WTC11 (cell line): Measurements from ENCODE around the gene LRRC74A. TPM values are rescaled to one million over a fixed set of nuclear protein-coding genes. Genes with fewer than 3 reads are reported as not detected.

Experiments
- ATAC-seq: fragments of 200-7000 bp; cut with Tn5 transposase; 2 replicates; pipeline ENCODE4 v1.10.0; 2021; ENCODE audit warnings: mild to moderate bottlenecking, moderate library complexity
- CTCF ChIA-PET: fragments of 300-600 bp; sonication (Branson Sonifier 250); formaldehyde crosslinking; loops from one replicate; lab custom pipeline; 2021; ENCODE audit warnings: antibody characterized with exemption; lab: Charles Lee
- POLR2A ChIA-PET: fragments of 350-600 bp; sonication (Branson Sonifier 250); formaldehyde crosslinking; loops from one replicate; lab custom pipeline; 2021; ENCODE audit warnings: antibody characterized with exemption; lab: Charles Lee
- DNase-seq: peaks from one replicate; pipeline ENCODE4 v3.0.0; 2021; ENCODE audit warnings: low spot score
- H3K27ac Mint-ChIP-seq: 2 replicates; pipeline ENCODE4 v1.8.0; 2021; ENCODE audit warnings: mixed read lengths
- H3K27me3 Mint-ChIP-seq: 2 replicates; pipeline ENCODE4 v1.8.0; 2021; ENCODE audit warnings: low read depth, mild to moderate bottlenecking, moderate library complexity, mixed read lengths
- H3K36me3 Mint-ChIP-seq: 2 replicates; pipeline ENCODE4 v1.8.0; 2021; ENCODE audit warnings: mixed read lengths
- H3K4me1 Mint-ChIP-seq: 2 replicates; pipeline ENCODE4 v1.8.0; 2022; ENCODE audit warnings: mixed read lengths
- H3K4me3 Mint-ChIP-seq: 2 replicates; pipeline ENCODE4 v1.8.0; 2021; ENCODE audit warnings: mild to moderate bottlenecking, moderate library complexity, mixed read lengths
- H3K9me3 Mint-ChIP-seq: 2 replicates; pipeline ENCODE4 v1.8.0; 2021; ENCODE audit warnings: mixed read lengths
- AFF4 ChIP-seq: sonication (generic); formaldehyde crosslinking; IDR thresholded peaks from 2 replicates; pipeline ENCODE4 v1.8.1; 2023; ENCODE audit warnings: mild to moderate bottlenecking, missing genetic modification reagents, borderline replicate concordance
- ATF2 ChIP-seq: sonication (generic); formaldehyde crosslinking; IDR thresholded peaks from 2 replicates; pipeline ENCODE4 v1.8.1; 2022; ENCODE audit warnings: low read depth, missing genetic modification reagents, borderline replicate concordance
- ELF4 ChIP-seq: sonication (generic); formaldehyde crosslinking; IDR thresholded peaks from 2 replicates; pipeline ENCODE4 v1.8.1; 2022; ENCODE audit warnings: low read depth, mild to moderate bottlenecking, moderate library complexity, missing genetic modification reagents
- FOXP1 ChIP-seq: sonication (generic); formaldehyde crosslinking; IDR thresholded peaks from 2 replicates; pipeline ENCODE4 v1.8.0; 2022; ENCODE audit warnings: missing genetic modification reagents, mild to moderate bottlenecking, moderate library complexity, borderline replicate concordance
- GABPB1 ChIP-seq: sonication (generic); formaldehyde crosslinking; IDR thresholded peaks from 2 replicates; pipeline ENCODE4 v1.8.1; 2023; ENCODE audit warnings: mild to moderate bottlenecking, missing genetic modification reagents
- GTF2I ChIP-seq: fragments of 250-450 bp; sonication (Bioruptor Pico); conservative IDR thresholded peaks from 2 replicates; pipeline ENCODE4 v1.4.0; 2021; ENCODE audit warnings: mild to moderate bottlenecking
- HMGA2 ChIP-seq: fragments of 250-450 bp; sonication (Bioruptor Pico); IDR thresholded peaks from 2 replicates; pipeline ENCODE4 v1.4.0; 2021; ENCODE audit warnings: mild to moderate bottlenecking, moderate library complexity
- IRF1 ChIP-seq: sonication (generic); formaldehyde crosslinking; IDR thresholded peaks from 2 replicates; pipeline ENCODE4 v1.8.0; 2023; ENCODE audit warnings: missing genetic modification reagents
- IRF2 ChIP-seq: sonication (generic); formaldehyde crosslinking; IDR thresholded peaks from 2 replicates; pipeline ENCODE4 v1.8.0; 2022; ENCODE audit warnings: low read depth, missing genetic modification reagents, borderline replicate concordance
- MAX ChIP-seq: sonication (generic); formaldehyde crosslinking; IDR thresholded peaks from 2 replicates; pipeline ENCODE4 v1.8.0; 2022; ENCODE audit warnings: mild to moderate bottlenecking, missing genetic modification reagents
- PRDM15 ChIP-seq: sonication (generic); formaldehyde crosslinking; IDR thresholded peaks from 2 replicates; pipeline ENCODE4 v1.8.0; 2022; ENCODE audit warnings: missing genetic modification reagents
- SP1 ChIP-seq: sonication (generic); formaldehyde crosslinking; conservative IDR thresholded peaks from 2 replicates; pipeline ENCODE4 v1.8.1; 2022; ENCODE audit warnings: missing genetic modification reagents
- TEAD4 ChIP-seq: sonication (generic); formaldehyde crosslinking; IDR thresholded peaks from 2 replicates; pipeline ENCODE4 v1.8.0; 2022; ENCODE audit warnings: mild to moderate bottlenecking, missing genetic modification reagents
- USF1 ChIP-seq: sonication (generic); formaldehyde crosslinking; IDR thresholded peaks from 2 replicates; pipeline ENCODE4 v1.8.0; 2022; ENCODE audit warnings: mild to moderate bottlenecking, missing genetic modification reagents
- ZBTB21 ChIP-seq: sonication (generic); formaldehyde crosslinking; IDR thresholded peaks from 2 replicates; pipeline ENCODE4 v1.8.1; 2023; ENCODE audit warnings: mild to moderate bottlenecking, missing genetic modification reagents, borderline replicate concordance
- ZNF219 ChIP-seq: sonication (generic); formaldehyde crosslinking; IDR thresholded peaks from 2 replicates; pipeline ENCODE4 v1.8.0; 2023; ENCODE audit warnings: missing genetic modification reagents, mild to moderate bottlenecking, borderline replicate concordance
- ZNF416 ChIP-seq: fragments of 250-450 bp; sonication (Bioruptor Pico); IDR thresholded peaks from 2 replicates; pipeline ENCODE4 v1.9.0; 2021; ENCODE audit warnings: mild to moderate bottlenecking, inconsistent platforms
- ZNF671 ChIP-seq: fragments of 250-450 bp; sonication (Bioruptor Pico); IDR thresholded peaks from 2 replicates; pipeline ENCODE4 v1.8.0; 2021; ENCODE audit warnings: mild to moderate bottlenecking
- ZSCAN18 ChIP-seq: fragments of 250-450 bp; sonication (Bioruptor Pico); IDR thresholded peaks from 2 replicates; pipeline ENCODE4 v2.1.2; 2022; ENCODE audit warnings: mild to moderate bottlenecking, moderate library complexity
- total RNA-seq: library from RNA; stranded (reverse); gene quantifications from 3 replicates; pipeline ENCODE4 v1.2.3, GENCODE V29; 2021

LRRC74A gene
- total RNA-seq, 1 experiment from 2014 or later: not detected

- no peak overlapping the region for H3K4me3 Mint-ChIP-seq
- H3K9me3 Mint-ChIP-seq: no peaks in the 10 kb centered on the region; the same call in 1 of the 2 replicates
- H3K27me3 Mint-ChIP-seq: no peaks in the 10 kb centered on the region; the same call in 1 of the 2 replicates
- no peaks in the 10 kb centered on the region for H3K36me3 Mint-ChIP-seq
- CTCF ChIA-PET: interaction anchor here (0.9 to 3.4 kb wide), 3 partner anchors 19 to 46 kb away, joined by 3 to 15 read pairs (median 3); no protein-coding TSS in a partner anchor
- POLR2A ChIA-PET: no interaction called here
- no peak overlapping the region for H3K27ac Mint-ChIP-seq
- peaks cover 26% of the 10 kb centered on the region for H3K4me1 Mint-ChIP-seq
- no peak for DNase-seq
- TF ChIP-seq ELF4 (CRISPR knock-in tag) (no peak), AFF4 (CRISPR knock-in tag) (no peak), IRF2 (no peak), ZBTB21 (CRISPR knock-in tag) (no peak), MAX (CRISPR knock-in tag) (no peak), IRF1 (no peak), ZNF219 (CRISPR knock-in tag) (no peak), GTF2I (no peak), FOXP1 (CRISPR knock-in tag) (no peak)
- TF ChIP-seq, all 79 proteins: peak for 0
- ATAC-seq: no peak
Observed at GRCh38 chr14:76830556-76830955, 4.3 kb downstream of the LRRC74A start.

GRCh38 chr14:76832503-76832988, 6.3 kb downstream of the LRRC74A start:
- H3K4me3 Mint-ChIP-seq: no peak overlapping the region
- no peak for TF ChIP-seq PRDM15 (CRISPR knock-in tag)
- TF ChIP-seq GABPB1 (CRISPR knock-in tag): peak; percentile 59
- no peak overlapping the region for H3K27ac Mint-ChIP-seq
- H3K4me1 Mint-ChIP-seq: peaks cover 26% of the 10 kb centered on the region
- ChIA-PET CTCF (interaction anchor here (0.6 kb wide), 1 partner anchor 48 kb away, joined by 3 read pairs; no protein-coding TSS in a partner anchor), POLR2A (no interaction called here)
- no peaks in the 10 kb centered on the region; the same call in 1 of the 2 replicates for H3K27me3 Mint-ChIP-seq
- H3K9me3 Mint-ChIP-seq: no peaks in the 10 kb centered on the region
- ATAC-seq (no peak), DNase-seq (no peak)
- H3K36me3 Mint-ChIP-seq: no peaks in the 10 kb centered on the region

GRCh38 chr14:76833011-76833410, 6.8 kb downstream of the LRRC74A start:
- H3K36me3 Mint-ChIP-seq: no peaks in the 10 kb centered on the region
- H3K27me3 Mint-ChIP-seq: no peaks in the 10 kb centered on the region; the same call in 1 of the 2 replicates
- peaks cover 23% of the 10 kb centered on the region for H3K4me1 Mint-ChIP-seq
- H3K9me3 Mint-ChIP-seq: no peaks in the 10 kb centered on the region
- ATAC-seq: no peak
- no peak for DNase-seq
- ChIA-PET CTCF (interaction anchor here (0.6 kb wide), 1 partner anchor 48 kb away, joined by 3 read pairs; no protein-coding TSS in a partner anchor), POLR2A (no interaction called here)
- no peak overlapping the region for H3K4me3 Mint-ChIP-seq
- H3K27ac Mint-ChIP-seq: no peak overlapping the region
- TF ChIP-seq TEAD4 (no peak), ZNF671 (CRISPR knock-in tag) (no peak), ZNF416 (CRISPR knock-in tag) (no peak), GABPB1 (CRISPR knock-in tag) (no peak), ATF2 (CRISPR knock-in tag) (no peak), USF1 (CRISPR knock-in tag) (no peak), ZSCAN18 (CRISPR knock-in tag) (no peak), SP1 (CRISPR knock-in tag) (no peak), HMGA2 (CRISPR knock-in tag) (no peak), GTF2I (no peak)
